PC-9 (cell line): Measurements from ENCODE around the gene PUS10. TPM values are rescaled to one million over a fixed set of nuclear protein-coding genes. Genes with fewer than 3 reads are reported as not detected.

Experiments
- BruUV-seq: library from RNA; stranded (reverse); fragments of 400-500 nt; replicated peaks from 2 replicates; lab custom pipeline; 2021; lab: Mats Ljungman, UMichigan
- CTCF ChIA-PET: fragments of 300-600 bp; sonication (Branson Sonifier 250); formaldehyde crosslinking; loops from one replicate; lab custom pipeline; 2022; ENCODE audit warnings: antibody characterized with exemption; lab: Charles Lee
- POLR2A ChIA-PET: fragments of 300-600 bp; sonication (Branson Sonifier 250); formaldehyde crosslinking; loops from one replicate; lab custom pipeline; 2022; ENCODE audit warnings: antibody characterized with exemption; ENCODE audit not compliant: unreplicated experiment; lab: Charles Lee
- DNase-seq, 2 experiments: peaks; one replicate each; pipeline versions ENCODE4 v3.0.0 to v3.0.0-alpha.2; 2015 to 2022; ENCODE audit warnings: mixed read lengths in 1 of 2
- H2AFZ ChIP-seq: fragments of 200-600 bp; sonication (generic); 2 replicates; pipeline ENCODE4 v1.8.1; 2017; ENCODE audit warnings: antibody characterized with exemption
- H3F3A ChIP-seq: fragments of 200-600 bp; sonication (generic); 2 replicates; pipeline ENCODE4 v1.8.1; 2017; ENCODE audit warnings: antibody characterized with exemption, mild to moderate bottlenecking, low read depth; ENCODE audit not compliant: insufficient read depth
- H3K27ac ChIP-seq: fragments of 200-600 bp; sonication (generic); 2 replicates; pipeline ENCODE4 v1.6.1; 2016; ENCODE audit warnings: mixed run types
- H3K27me3 ChIP-seq: fragments of 200-600 bp; sonication (generic); 2 replicates; pipeline ENCODE4 v1.6.1; 2016; ENCODE audit warnings: low read depth, mixed run types; ENCODE audit not compliant: insufficient read depth
- H3K36me3 ChIP-seq: fragments of 200-600 bp; sonication (generic); 2 replicates; pipeline ENCODE4 v1.6.1; 2016; ENCODE audit warnings: low read depth, mixed run types
- H3K4me1 ChIP-seq: fragments of 200-600 bp; sonication (generic); replicated peaks from 2 replicates; pipeline ENCODE4 v1.6.1; 2016; ENCODE audit warnings: mixed run types; ENCODE audit not compliant: insufficient read depth
- H3K4me2 ChIP-seq: fragments of 200-600 bp; sonication (generic); 2 replicates; pipeline ENCODE4 v1.6.1; 2017; ENCODE audit warnings: mixed run types
- H3K4me3 ChIP-seq: fragments of 200-600 bp; sonication (generic); 2 replicates; pipeline ENCODE4 v1.6.1; 2016; ENCODE audit warnings: mixed run types
- H3K79me2 ChIP-seq: fragments of 200-600 bp; sonication (generic); 2 replicates; pipeline ENCODE4 v1.6.1; 2017; ENCODE audit warnings: low read depth, mixed run types
- H3K9me2 ChIP-seq: fragments of 200-600 bp; sonication (generic); 2 replicates; pipeline ENCODE4 v1.8.1; 2017; ENCODE audit warnings: mild to moderate bottlenecking; ENCODE audit not compliant: insufficient read depth
- H3K9me3 ChIP-seq: fragments of 200-600 bp; sonication (generic); 2 replicates; pipeline ENCODE4 v1.8.1; 2016; ENCODE audit warnings: low read depth; ENCODE audit not compliant: insufficient read depth
- H4K20me1 ChIP-seq: fragments of 200-600 bp; sonication (generic); 2 replicates; pipeline ENCODE4 v1.8.1; 2017; ENCODE audit not compliant: insufficient read depth
- CTCF ChIP-seq: fragments of 200-600 bp; sonication (generic); conservative IDR thresholded peaks from 2 replicates; pipeline ENCODE4 v1.6.1; 2017; ENCODE audit warnings: mixed run types, antibody characterized with exemption, mild to moderate bottlenecking, moderate library complexity
- EZH2 ChIP-seq: fragments of 200-600 bp; sonication (generic); IDR thresholded peaks from 2 replicates; pipeline ENCODE4 v1.8.0; 2017; ENCODE audit warnings: antibody characterized with exemption, low read depth
- intact Hi-C: fragments of 100-400 bp; cut with micrococcal nuclease; formaldehyde crosslinking; loops from one replicate; pipeline ENCODE4 v1.10.0; 2022; ENCODE audit not compliant: unreplicated experiment
- total RNA-seq: library from RNA; stranded (reverse); gene quantifications from 2 replicates; pipeline ENCODE4 v1.2.3, GENCODE V29; 2021

Gene PUS10
- total RNA-seq, 1 experiment from 2014 or later: 5.1 TPM

GRCh38 chr2:61045999-61046398 lies 27.9 kb upstream of the PUS10 start:
- no peaks in the 10 kb centered on the region for H3K9me3 ChIP-seq
- no peak overlapping the region for H2AFZ ChIP-seq
- no peak overlapping the region for H3K4me2 ChIP-seq
- peaks cover 10% of the 10 kb centered on the region for H4K20me1 ChIP-seq
- CTCF ChIA-PET: no interaction called here
- no peak for DNase-seq
- BruUV-seq: no TSS peak
- POLR2A ChIA-PET: no interaction called here
- peaks cover 57% of the 10 kb centered on the region for H3K36me3 ChIP-seq
- peaks cover 14% of the 10 kb centered on the region for H3F3A ChIP-seq
- H3K4me1 ChIP-seq: no peaks in the 10 kb centered on the region
- H3K4me3 ChIP-seq: no peak overlapping the region
- intact Hi-C loops: no loop called here
- no peaks in the 10 kb centered on the region for H3K9me2 ChIP-seq
- no peaks in the 10 kb centered on the region for H3K27me3 ChIP-seq
- H3K79me2 ChIP-seq: no peaks in the 10 kb centered on the region
- TF ChIP-seq CTCF: no peak
- no peak for TF ChIP-seq EZH2
- no peak overlapping the region for H3K27ac ChIP-seq

- no peaks in the 10 kb centered on the region for H3K4me1 ChIP-seq
- peaks cover 10% of the 10 kb centered on the region for H4K20me1 ChIP-seq
- intact Hi-C loops: no loop called here
- H3K9me2 ChIP-seq: no peaks in the 10 kb centered on the region
- ChIA-PET POLR2A (no interaction called here), CTCF (no interaction called here)
- BruUV-seq: no TSS peak
- peaks cover 10% of the 10 kb centered on the region for H3F3A ChIP-seq
- H3K4me2 ChIP-seq: no peak overlapping the region
- no peaks in the 10 kb centered on the region for H3K27me3 ChIP-seq
- DNase-seq: no peak
- no peaks in the 10 kb centered on the region for H3K79me2 ChIP-seq
- H3K36me3 ChIP-seq: peaks cover 51% of the 10 kb centered on the region
- H2AFZ ChIP-seq: no peak overlapping the region
- H3K4me3 ChIP-seq: no peak overlapping the region
- no peak overlapping the region for H3K27ac ChIP-seq
- H3K9me3 ChIP-seq: no peaks in the 10 kb centered on the region
- no peak for TF ChIP-seq EZH2
- TF ChIP-seq CTCF: no peak
Observed at GRCh38 chr2:61045226-61045625, 27.2 kb upstream of the PUS10 start.

- ChIA-PET CTCF (no interaction called here), POLR2A (no interaction called here)
- no peaks in the 10 kb centered on the region for H3K9me2 ChIP-seq
- no peak overlapping the region for H2AFZ ChIP-seq
- H3K4me3 ChIP-seq: no peak overlapping the region
- peaks cover 10% of the 10 kb centered on the region for H4K20me1 ChIP-seq
- H3K4me1 ChIP-seq: no peaks in the 10 kb centered on the region
- no peaks in the 10 kb centered on the region for H3K27me3 ChIP-seq
- no peak overlapping the region for H3K4me2 ChIP-seq
- DNase-seq: no peak
- no peaks in the 10 kb centered on the region for H3K9me3 ChIP-seq
- peaks cover 10% of the 10 kb centered on the region; the same call in 1 of the 2 replicates for H3F3A ChIP-seq
- intact Hi-C loops: no loop called here
- TF ChIP-seq EZH2 (no peak), CTCF (no peak)
- BruUV-seq: no TSS peak
- H3K36me3 ChIP-seq: peaks cover 47% of the 10 kb centered on the region
- H3K27ac ChIP-seq: no peak overlapping the region
- no peaks in the 10 kb centered on the region for H3K79me2 ChIP-seq
Observed at GRCh38 chr2:61044636-61045035, 26.6 kb upstream of the PUS10 start.
